Tibial nerve (tissue), 4 donors: ENCODE results near the gene NOXO1.

Source experiments
- EP300 ChIP-seq, 2 donors: sonication (generic); formaldehyde crosslinking; IDR thresholded peaks; one replicate each; pipeline ENCODE4 v1.6.1; 2017; ENCODE audit warnings: antibody characterized with exemption in 2 of 2, mild to moderate bottlenecking in 1 of 2
- POLR2A ChIP-seq, 2 donors: fragments of 450-650 bp; IDR thresholded peaks; one replicate each; pipeline ENCODE4 v1.6.1; 2017; ENCODE audit warnings: antibody characterized with exemption in 2 of 2, mild to moderate bottlenecking in 2 of 2, moderate library complexity in 2 of 2
- TF ChIP-seq, protein P1 (sequence below), 5 experiments: fragments of 200-600 bp in 3 of 5; fragments of 450-650 bp in 2 of 5; sonication (generic) in 3 of 5; IDR thresholded peaks; one replicate each; pipeline ENCODE4 v1.5.1; 2016 to 2019; ENCODE audit warnings: antibody characterized with exemption in 5 of 5, mild to moderate bottlenecking in 3 of 5, moderate library complexity in 2 of 5

- TF ChIP-seq, protein P1, sequence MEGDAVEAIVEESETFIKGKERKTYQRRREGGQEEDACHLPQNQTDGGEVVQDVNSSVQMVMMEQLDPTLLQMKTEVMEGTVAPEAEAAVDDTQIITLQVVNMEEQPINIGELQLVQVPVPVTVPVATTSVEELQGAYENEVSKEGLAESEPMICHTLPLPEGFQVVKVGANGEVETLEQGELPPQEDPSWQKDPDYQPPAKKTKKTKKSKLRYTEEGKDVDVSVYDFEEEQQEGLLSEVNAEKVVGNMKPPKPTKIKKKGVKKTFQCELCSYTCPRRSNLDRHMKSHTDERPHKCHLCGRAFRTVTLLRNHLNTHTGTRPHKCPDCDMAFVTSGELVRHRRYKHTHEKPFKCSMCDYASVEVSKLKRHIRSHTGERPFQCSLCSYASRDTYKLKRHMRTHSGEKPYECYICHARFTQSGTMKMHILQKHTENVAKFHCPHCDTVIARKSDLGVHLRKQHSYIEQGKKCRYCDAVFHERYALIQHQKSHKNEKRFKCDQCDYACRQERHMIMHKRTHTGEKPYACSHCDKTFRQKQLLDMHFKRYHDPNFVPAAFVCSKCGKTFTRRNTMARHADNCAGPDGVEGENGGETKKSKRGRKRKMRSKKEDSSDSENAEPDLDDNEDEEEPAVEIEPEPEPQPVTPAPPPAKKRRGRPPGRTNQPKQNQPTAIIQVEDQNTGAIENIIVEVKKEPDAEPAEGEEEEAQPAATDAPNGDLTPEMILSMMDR (IDR thresholded peaks at IDR 0.05): peak in 3 of 5 experiments; percentile 6 to 57 (median 36)
- TF ChIP-seq POLR2A (IDR thresholded peaks at IDR 0.05) (no peak), EP300 (IDR thresholded peaks at IDR 0.05) (no peak)
These were observed 24.4 kb upstream of the NOXO1 start for GRCh38 chr16:2005646-2006045.
